Trophoblast cell (in vitro differentiated cells and primary cell): ENCODE data around the gene LACRT.

Experiments
- DNase-seq, 2 donors: peaks; one replicate each; pipeline ENCODE4 v3.0.0-alpha.2; 2016
- H2AFZ ChIP-seq: 2 replicates; pipeline ENCODE4 v1.6.1; 2013; ENCODE audit warnings: low read length, moderate library complexity, mild to moderate bottlenecking; ENCODE audit not compliant: insufficient read depth, poor library complexity
- H2AK5ac ChIP-seq: 2 replicates; pipeline ENCODE4 v1.6.1; 2013; ENCODE audit warnings: mild to moderate bottlenecking, low read length
- H2BK120ac ChIP-seq: 2 replicates; pipeline ENCODE4 v1.6.1; 2013; ENCODE audit warnings: low read length, mild to moderate bottlenecking, moderate library complexity; ENCODE audit not compliant: insufficient read depth, poor library complexity
- H2BK12ac ChIP-seq: 2 replicates; pipeline ENCODE4 v1.6.1; 2013; ENCODE audit warnings: mild to moderate bottlenecking, low read length, moderate library complexity
- H2BK5ac ChIP-seq: 2 replicates; pipeline ENCODE4 v1.6.1; 2013; ENCODE audit warnings: low read length, low read depth, moderate library complexity, mild to moderate bottlenecking; ENCODE audit not compliant: poor library complexity
- H3K14ac ChIP-seq: 2 replicates; pipeline ENCODE4 v1.6.1; 2013; ENCODE audit warnings: mild to moderate bottlenecking, low read length
- H3K18ac ChIP-seq: 2 replicates; pipeline ENCODE4 v1.6.1; 2013; ENCODE audit warnings: mild to moderate bottlenecking, low read length
- H3K23ac ChIP-seq: 2 replicates; pipeline ENCODE4 v1.6.1; 2013; ENCODE audit warnings: low read length
- H3K27ac ChIP-seq: 2 replicates; pipeline ENCODE4 v1.5.1; 2013; ENCODE audit warnings: low read depth, mild to moderate bottlenecking, inconsistent platforms, low read length, moderate library complexity
- H3K27me3 ChIP-seq: 2 replicates; pipeline ENCODE4 v1.6.1; 2013; ENCODE audit warnings: inconsistent platforms, mild to moderate bottlenecking, low read length, moderate library complexity; ENCODE audit not compliant: insufficient read depth
- H3K36me3 ChIP-seq, 2 experiments: 1 replicate in 1 of 2; 2 replicates in 1 of 2; pipeline ENCODE4 v1.6.1; 2013; ENCODE audit warnings: low read length in 2 of 2, mild to moderate bottlenecking in 2 of 2, moderate library complexity in 1 of 2; ENCODE audit not compliant: insufficient read depth in 2 of 2, control insufficient read depth in 1 of 2
- H3K4ac ChIP-seq: 2 replicates; pipeline ENCODE4 v1.6.1; 2013; ENCODE audit warnings: low read depth, mild to moderate bottlenecking, low read length, moderate library complexity
- H3K4me1 ChIP-seq, 2 experiments: 1 replicate in 1 of 2; 2 replicates in 1 of 2; pipeline ENCODE4 v1.6.1; 2013; ENCODE audit warnings: low read length in 2 of 2, mild to moderate bottlenecking in 2 of 2, moderate library complexity in 1 of 2; ENCODE audit not compliant: insufficient read depth in 2 of 2, control insufficient read depth in 1 of 2
- H3K4me2 ChIP-seq: 2 replicates; pipeline ENCODE4 v1.6.1; 2013; ENCODE audit warnings: inconsistent platforms, mild to moderate bottlenecking, low read length, moderate library complexity
- H3K4me3 ChIP-seq: 2 replicates; pipeline ENCODE4 v1.5.1; 2013; ENCODE audit warnings: mild to moderate bottlenecking, low read depth, low read length, inconsistent platforms
- H3K79me1 ChIP-seq: one replicate; pipeline ENCODE4 v1.6.1; 2013; ENCODE audit warnings: low read length
- H3K79me2 ChIP-seq: 2 replicates; pipeline ENCODE4 v1.6.1; 2013; ENCODE audit warnings: low read length, mild to moderate bottlenecking; ENCODE audit not compliant: control insufficient read depth, insufficient read depth, poor library complexity
- H3K9ac ChIP-seq: 2 replicates; pipeline ENCODE4 v1.6.1; 2013; ENCODE audit warnings: mild to moderate bottlenecking, low read length
- H3K9me3 ChIP-seq: 2 replicates; pipeline ENCODE4 v1.6.1; 2013; ENCODE audit warnings: low read depth, mild to moderate bottlenecking, control low read depth, inconsistent platforms, low read length; ENCODE audit not compliant: insufficient read depth
- H4K12ac ChIP-seq: 2 replicates; pipeline ENCODE4 v1.6.1; 2013; ENCODE audit warnings: low read depth, mild to moderate bottlenecking, low read length, moderate library complexity
- H4K8ac ChIP-seq: 2 replicates; pipeline ENCODE4 v1.6.1; 2013; ENCODE audit warnings: low read depth, mild to moderate bottlenecking, low read length, moderate library complexity
- H4K91ac ChIP-seq: one replicate; pipeline ENCODE4 v1.6.1; 2013; ENCODE audit warnings: low read depth, mild to moderate bottlenecking, low read length, moderate library complexity
- WGBS: extraction: QIAGEN DNeasy Blood & Tissue Kit; methylation state at CpG from one replicate; pipeline ENCODE4 v1.1.7; 2013; ENCODE audit warnings: missing lambda C conversion rate; ENCODE audit not compliant: insufficient read length, insufficient coverage; ENCODE audit errors: extremely low coverage; 5-methylcytosine and 5-hydroxymethylcytosine counted together

The LACRT gene

DNA sequence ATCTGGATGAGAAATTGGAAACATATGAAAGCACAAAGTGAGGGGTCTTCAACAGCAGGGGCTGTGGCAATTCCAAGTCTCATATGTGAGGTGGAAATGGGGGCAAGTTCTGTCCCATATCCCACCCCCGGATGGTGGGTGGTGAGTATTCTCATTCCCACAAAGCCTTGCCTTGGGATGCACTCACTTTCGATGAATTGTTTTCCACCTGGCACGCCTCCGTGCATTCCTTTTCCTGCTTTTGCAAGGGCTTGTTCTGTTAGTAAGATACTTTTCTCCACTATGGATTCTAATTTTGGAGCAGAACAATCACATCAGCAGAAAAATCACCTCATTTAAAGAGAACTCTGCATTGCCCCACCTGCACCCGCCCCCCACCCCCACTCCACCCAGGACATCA lies 3.1 kb downstream of the LACRT start:
- no peaks in the 10 kb centered on the region for H3K27me3 ChIP-seq
- H3K4ac ChIP-seq = no peak overlapping the region
- H2AK5ac ChIP-seq = no peak overlapping the region
- H2AFZ ChIP-seq = no peak overlapping the region
- no peak overlapping the region for H3K23ac ChIP-seq
- no peaks in the 10 kb centered on the region for H3K36me3 ChIP-seq
- H3K14ac ChIP-seq = no peak overlapping the region
- H3K79me2 ChIP-seq = no peaks in the 10 kb centered on the region
- H3K18ac ChIP-seq = no peak overlapping the region
- no peak overlapping the region for H4K8ac ChIP-seq
- no peak overlapping the region for H4K12ac ChIP-seq
- H3K9me3 ChIP-seq = peaks cover 10% of the 10 kb centered on the region
- no peak overlapping the region for H2BK5ac ChIP-seq
- H2BK120ac ChIP-seq = no peak overlapping the region
- H3K4me2 ChIP-seq = no peak overlapping the region
- H3K4me1 ChIP-seq = no peaks in the 10 kb centered on the region
- whole genome bisulfite sequencing = no CpG with 5 or more reads among the region's 5 CpGs
- H2BK12ac ChIP-seq = no peak overlapping the region
- H3K4me3 ChIP-seq = no peak overlapping the region
- H3K27ac ChIP-seq = no peak overlapping the region
- no peaks in the 10 kb centered on the region for H3K79me1 ChIP-seq
- no peak for DNase-seq
- no peak overlapping the region for H3K9ac ChIP-seq
- H4K91ac ChIP-seq = no peak overlapping the region

DNA sequence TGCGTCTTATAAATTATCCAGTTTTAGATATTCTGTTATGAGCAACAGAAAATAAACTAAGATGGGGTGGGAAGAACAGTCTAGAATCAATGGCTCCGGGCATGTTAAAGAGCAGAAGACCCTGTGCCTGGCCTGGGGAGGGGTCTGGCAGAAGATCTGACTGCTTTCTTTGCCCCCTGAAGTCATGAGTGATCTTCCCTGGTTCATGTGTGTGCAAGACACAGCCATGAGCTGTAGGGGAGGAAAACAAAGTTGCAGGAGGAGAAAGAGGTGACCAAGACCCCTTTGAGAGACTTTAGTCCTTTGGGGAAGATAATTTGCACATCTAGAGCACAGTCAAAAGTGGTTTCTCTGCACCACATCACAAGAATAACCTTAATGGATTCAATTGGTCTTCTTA lies 4.8 kb downstream of the LACRT start:
- H3K4ac ChIP-seq = no peak overlapping the region
- H2BK12ac ChIP-seq = no peak overlapping the region
- DNase-seq = no peak
- WGBS = no CpG with 5 or more reads among the region's 2 CpGs
- H2BK120ac ChIP-seq = no peak overlapping the region
- no peaks in the 10 kb centered on the region for H3K27me3 ChIP-seq
- no peak overlapping the region for H2AFZ ChIP-seq
- no peaks in the 10 kb centered on the region for H3K4me1 ChIP-seq
- H3K4me3 ChIP-seq = no peak overlapping the region
- no peak overlapping the region for H3K18ac ChIP-seq
- H4K12ac ChIP-seq = no peak overlapping the region
- peaks cover 10% of the 10 kb centered on the region for H3K9me3 ChIP-seq
- H2AK5ac ChIP-seq = no peak overlapping the region
- H4K91ac ChIP-seq = no peak overlapping the region
- H3K9ac ChIP-seq = no peak overlapping the region
- no peak overlapping the region for H3K4me2 ChIP-seq
- H3K23ac ChIP-seq = no peak overlapping the region
- H3K27ac ChIP-seq = no peak overlapping the region
- H2BK5ac ChIP-seq = no peak overlapping the region
- no peak overlapping the region for H4K8ac ChIP-seq
- no peaks in the 10 kb centered on the region for H3K79me2 ChIP-seq
- H3K36me3 ChIP-seq = no peaks in the 10 kb centered on the region
- H3K14ac ChIP-seq = no peak overlapping the region
- no peaks in the 10 kb centered on the region for H3K79me1 ChIP-seq

DNA sequence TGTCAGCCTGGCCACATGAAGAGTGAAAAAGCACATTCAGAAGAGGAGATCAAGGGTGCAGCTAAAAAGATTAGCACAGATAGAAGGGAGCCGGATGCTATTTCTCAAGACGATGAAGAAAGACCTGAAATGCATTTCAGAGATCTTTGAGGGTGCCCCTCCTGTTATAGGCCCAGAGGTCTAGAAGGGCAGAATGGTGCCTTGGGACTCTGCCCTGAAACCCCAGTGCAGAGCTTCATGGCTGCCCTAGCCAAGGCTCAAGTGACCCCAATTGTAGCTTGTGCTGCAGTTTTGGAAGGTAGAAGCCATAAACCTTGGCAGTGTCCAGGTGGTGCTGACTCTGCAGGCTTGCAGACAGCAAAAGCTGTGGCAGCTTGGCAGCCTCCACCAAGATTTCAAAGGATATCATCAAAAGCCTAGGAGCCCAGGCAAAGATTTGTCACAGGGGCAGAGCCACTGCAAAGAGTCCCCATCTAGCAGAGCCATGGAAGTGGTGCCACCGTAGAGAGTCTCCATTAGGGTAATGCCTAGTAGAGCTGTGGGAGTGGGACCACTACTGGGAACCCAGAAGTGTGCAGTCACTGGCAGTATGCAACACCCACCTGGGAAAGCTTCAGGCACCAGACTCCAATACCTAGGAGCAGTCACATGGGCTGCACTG lies 6.4 kb downstream of the LACRT start:
- Histone ChIP-seq H3K79me2 (no peaks in the 10 kb centered on the region), H4K91ac (no peak overlapping the region), H3K9ac (no peak overlapping the region), H4K8ac (no peak overlapping the region), H3K9me3 (peaks cover 8% of the 10 kb centered on the region), H2BK5ac (no peak overlapping the region), H2AFZ (no peak overlapping the region), H3K27ac (no peak overlapping the region), H3K14ac (no peak overlapping the region), H3K4me2 (no peak overlapping the region), H3K4ac (no peak overlapping the region), H3K27me3 (no peaks in the 10 kb centered on the region), H3K23ac (no peak overlapping the region), H3K36me3 (no peaks in the 10 kb centered on the region), H3K4me3 (no peak overlapping the region), H2AK5ac (no peak overlapping the region), H3K4me1 (no peaks in the 10 kb centered on the region), H2BK120ac (no peak overlapping the region), H3K79me1 (no peaks in the 10 kb centered on the region), H2BK12ac (no peak overlapping the region), H3K18ac (no peak overlapping the region), H4K12ac (no peak overlapping the region)
- DNase-seq = no peak
- WGBS = no CpG with 5 or more reads among the region's 3 CpGs

DNA sequence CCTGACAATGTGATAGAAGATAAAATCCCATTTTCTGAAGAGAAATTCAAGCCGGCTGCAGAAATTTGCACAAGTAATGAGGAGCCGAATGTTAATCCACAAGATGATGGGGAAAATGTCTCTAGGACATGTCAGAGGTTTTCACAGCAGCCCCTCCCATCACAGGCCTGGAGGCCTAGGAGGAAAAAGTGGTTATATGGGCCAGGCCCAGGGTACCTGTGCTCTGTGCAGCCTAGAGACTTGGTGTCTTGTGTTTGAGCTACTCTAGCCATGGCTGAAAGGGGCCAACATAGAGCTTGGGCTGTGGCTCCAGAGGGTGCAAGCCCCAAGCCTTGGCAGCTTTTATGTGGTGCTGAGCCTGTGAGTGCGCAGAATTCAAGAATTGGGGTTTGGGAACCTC lies 7.4 kb downstream of the LACRT start:
- Histone ChIP-seq H2BK5ac (no peak overlapping the region), H3K4me1 (no peaks in the 10 kb centered on the region), H3K4me2 (no peak overlapping the region), H4K8ac (no peak overlapping the region), H2BK120ac (no peak overlapping the region), H3K79me1 (no peaks in the 10 kb centered on the region), H3K36me3 (no peaks in the 10 kb centered on the region), H3K27ac (no peak overlapping the region), H3K4ac (no peak overlapping the region), H3K23ac (no peak overlapping the region), H2AK5ac (no peak overlapping the region), H3K18ac (no peak overlapping the region), H3K9me3 (peaks cover 8% of the 10 kb centered on the region), H3K4me3 (no peak overlapping the region), H3K27me3 (no peaks in the 10 kb centered on the region), H2BK12ac (no peak overlapping the region), H4K12ac (no peak overlapping the region), H3K9ac (no peak overlapping the region), H3K79me2 (no peaks in the 10 kb centered on the region), H2AFZ (no peak overlapping the region), H4K91ac (no peak overlapping the region), H3K14ac (no peak overlapping the region)
- no CpG with 5 or more reads among the region's 3 CpGs for WGBS
- DNase-seq = no peak
